Measurements from ENCODE around the gene FOSB. TPM values are rescaled to one million over a fixed set of nuclear protein-coding genes. Genes with fewer than 3 reads are reported as not detected.
A peak's percentile ranks its signal among the peaks of the same experiment; 100 is the strongest.

FOSB gene
- total and polyA plus RNA-seq, 9 of the 15 experiments (the other 6 are each of a cell fraction or from before 2014, with no cell fraction given), result 0.11 to 2.7 (median 0.73) TPM

GRCh38 chr19:45456500-45456815 lies 11.3 kb upstream of the FOSB start (continued):
- TF ChIP-seq TBL1XR1 (IDR thresholded peaks at IDR 0.05; ENCODE audit: low read length in 2 of 2) (0 out of 4 replicates have a peak, but pooled peaks of 1 of the 2 experiments have one; percentile 28), CREB3 (tag; conservative IDR thresholded peaks at IDR 0.05; ENCODE audit: low read depth) (no peak), ZHX1 (conservative IDR thresholded peaks at IDR 0.05; ENCODE audit: low read length) (no peak), EGR1 (conservative IDR thresholded peaks at IDR 0.05) (no peak), NFRKB (IDR thresholded peaks at IDR 0.05; ENCODE audit: low read depth) (no peak), RBM25 (IDR thresholded peaks at IDR 0.05; ENCODE audit: low read depth, low read length, severe bottlenecking) (peak; percentile 55), SRF (CRISPR knock-in tag; IDR thresholded peaks at IDR 0.05) (no peak), MEIS2 (IDR thresholded peaks at IDR 0.05; ENCODE audit: partially characterized antibody) (no peak), ZNF143 (CRISPR knock-in tag; IDR thresholded peaks at IDR 0.05) (0 out of 2 replicates have a peak, but pooled peaks have one; percentile 41), ZBTB9 (CRISPR knock-in tag; IDR thresholded peaks at IDR 0.05) (no peak), ZC3H4 (CRISPR knock-in tag; IDR thresholded peaks at IDR 0.05; ENCODE audit: borderline replicate concordance) (no peak), ATF7 (IDR thresholded peaks at IDR 0.05) (no peak), ZNF121 (CRISPR knock-in tag; conservative IDR thresholded peaks at IDR 0.05) (peak; percentile 99), RFX5 (IDR thresholded peaks at IDR 0.05; ENCODE audit: low read depth, low read length) (no peak), XRCC3 (IDR thresholded peaks at IDR 0.05) (no peak), ELK3 (CRISPR knock-in tag; IDR thresholded peaks at IDR 0.05) (no peak), MCM2 (IDR thresholded peaks at IDR 0.05; ENCODE audit: low read depth) (no peak), USF1 (CRISPR knock-in tag; IDR thresholded peaks at IDR 0.05) (no peak), ZEB2 (IDR thresholded peaks at IDR 0.05) (no peak), MAX (CRISPR knock-in tag; IDR thresholded peaks at IDR 0.05) (no peak), ZNF140 (CRISPR knock-in tag; IDR thresholded peaks at IDR 0.05) (no peak), BRF1 (IDR thresholded peaks at IDR 0.05; ENCODE audit: borderline replicate concordance, extremely low read depth, insufficient read length) (no peak), SMARCA5 (IDR thresholded peaks at IDR 0.05) (0 out of 2 replicates have a peak, but pooled peaks have one; percentile 33), ZNF134 (CRISPR knock-in tag; conservative IDR thresholded peaks at IDR 0.05) (no peak), GATAD2B (IDR thresholded peaks at IDR 0.05; ENCODE audit: borderline replicate concordance) (no peak)
